ENCODE data around the gene CUX1.

DNA sequence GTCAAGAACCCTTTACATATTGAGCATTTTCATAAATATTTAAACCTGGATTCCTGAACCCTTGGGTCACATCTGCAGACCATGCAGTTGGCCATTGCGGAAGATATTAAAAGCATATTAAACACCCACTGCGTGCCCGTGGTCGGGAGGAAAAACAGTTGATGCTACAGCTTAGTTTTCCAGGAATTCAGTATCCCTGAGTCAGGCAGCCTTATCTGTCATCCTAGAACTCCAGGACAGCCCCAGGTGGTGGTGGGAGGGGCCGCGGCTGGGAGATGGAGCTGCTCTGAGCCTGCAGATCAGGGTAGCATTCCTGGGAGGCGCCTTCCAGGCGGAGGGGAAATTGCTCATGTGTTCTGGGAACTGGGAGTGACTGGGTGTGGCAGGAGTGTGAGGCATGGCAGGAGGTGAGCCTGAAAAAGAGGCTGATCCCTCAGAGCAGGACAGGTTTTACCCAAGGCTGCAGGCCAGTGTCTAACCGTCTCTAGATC is 246.3 kb downstream of the CUX1 start:
- TF ChIP-seq, protein P1, sequence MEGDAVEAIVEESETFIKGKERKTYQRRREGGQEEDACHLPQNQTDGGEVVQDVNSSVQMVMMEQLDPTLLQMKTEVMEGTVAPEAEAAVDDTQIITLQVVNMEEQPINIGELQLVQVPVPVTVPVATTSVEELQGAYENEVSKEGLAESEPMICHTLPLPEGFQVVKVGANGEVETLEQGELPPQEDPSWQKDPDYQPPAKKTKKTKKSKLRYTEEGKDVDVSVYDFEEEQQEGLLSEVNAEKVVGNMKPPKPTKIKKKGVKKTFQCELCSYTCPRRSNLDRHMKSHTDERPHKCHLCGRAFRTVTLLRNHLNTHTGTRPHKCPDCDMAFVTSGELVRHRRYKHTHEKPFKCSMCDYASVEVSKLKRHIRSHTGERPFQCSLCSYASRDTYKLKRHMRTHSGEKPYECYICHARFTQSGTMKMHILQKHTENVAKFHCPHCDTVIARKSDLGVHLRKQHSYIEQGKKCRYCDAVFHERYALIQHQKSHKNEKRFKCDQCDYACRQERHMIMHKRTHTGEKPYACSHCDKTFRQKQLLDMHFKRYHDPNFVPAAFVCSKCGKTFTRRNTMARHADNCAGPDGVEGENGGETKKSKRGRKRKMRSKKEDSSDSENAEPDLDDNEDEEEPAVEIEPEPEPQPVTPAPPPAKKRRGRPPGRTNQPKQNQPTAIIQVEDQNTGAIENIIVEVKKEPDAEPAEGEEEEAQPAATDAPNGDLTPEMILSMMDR (IDR thresholded peaks at IDR 0.05; ENCODE audit: insufficient read depth, low read depth, low read length): no peak
- no peak for TF ChIP-seq EZH2 (IDR thresholded peaks at IDR 0.05; ENCODE audit: insufficient read depth, low read length)

Data from astrocyte (in vitro differentiated cells and primary cell).